HepG2 (cell line): ENCODE data around the gene HMGN4.

ENCODE experiments used
- ATF4 ChIP-seq, 2 experiments: fragments of 450-650 bp in 1 of 2; sonication (generic) in 1 of 2; formaldehyde crosslinking; IDR thresholded peaks; 2 replicates each; pipeline versions ENCODE4 v1.5.0 to v1.8.0; 2020 to 2022; ENCODE audit warnings: mild to moderate bottlenecking in 1 of 2, missing genetic modification reagents in 1 of 2
- CREM ChIP-seq, 2 experiments: sonication (generic) in 1 of 2; formaldehyde crosslinking in 1 of 2; IDR thresholded peaks; 2 replicates each; pipeline versions ENCODE4 v1.4.0 to v1.6.1; 2016 to 2020; ENCODE audit warnings: antibody characterized with exemption in 1 of 2, mild to moderate bottlenecking in 1 of 2, missing genetic modification reagents in 1 of 2
- CTCF ChIP-seq: sonication (generic); formaldehyde crosslinking; IDR thresholded peaks from 2 replicates; pipeline ENCODE4 v1.5.0; 2020; ENCODE audit warnings: mild to moderate bottlenecking, missing genetic modification reagents, moderate library complexity
- E2F2 ChIP-seq: sonication (generic); formaldehyde crosslinking; IDR thresholded peaks from 2 replicates; pipeline ENCODE4 v1.4.0; 2020; ENCODE audit warnings: missing genetic modification reagents, borderline replicate concordance
- TEAD3 ChIP-seq: optimal IDR thresholded peaks from 2 replicates; pipeline ENCODE3; 2016; ENCODE audit warnings: borderline replicate concordance
- ZNF704 ChIP-seq: sonication (generic); formaldehyde crosslinking; IDR thresholded peaks from 2 replicates; pipeline ENCODE4 v1.8.1; 2023; ENCODE audit warnings: mild to moderate bottlenecking, inconsistent platforms, moderate library complexity, missing genetic modification reagents, borderline replicate concordance

GRCh38 chr6:26554697-26555504 lies 16.7 kb downstream of the HMGN4 start:
- TF ChIP-seq CREM (IDR thresholded peaks at IDR 0.05) (no peak), CREM (CRISPR knock-in tag; IDR thresholded peaks at IDR 0.05) (no peak), E2F2 (no peak), CTCF (CRISPR knock-in tag) (no peak), TEAD3 (no peak), ZNF704 (CRISPR knock-in tag) (no peak), ATF4 (CRISPR knock-in tag; IDR thresholded peaks at IDR 0.05) (no peak)
